HG03432 (cell line): ENCODE measurements around the gene SNURF.
"Not testable (repeated sequence)": the region's sequence is repeated elsewhere in the genome, so short reads cannot be mapped to it uniquely, and the experiment has no call there.

Experiments
- ATAC-seq: cut with Tn5 transposase; IDR thresholded peaks from one replicate; pipeline ENCODE4 v1.9.1; 2021; ENCODE audit warnings: mild to moderate bottlenecking, moderate library complexity; ENCODE audit not compliant: unreplicated experiment

Gene SNURF

GRCh38 chr15:24954783-24955530 is at the start of gene SNURF, which contains the start of gene SNRPN:
Gene SNURF (plus strand): TSS chr15:24954987. CDS start chr15:24955049, 62 bp downstream.
Gene SNRPN (plus strand): TSS chr15:24954987. CDS start chr15:24974454, 19,467 bp downstream.
- peak; percentile 61 for ATAC-seq

DNA sequence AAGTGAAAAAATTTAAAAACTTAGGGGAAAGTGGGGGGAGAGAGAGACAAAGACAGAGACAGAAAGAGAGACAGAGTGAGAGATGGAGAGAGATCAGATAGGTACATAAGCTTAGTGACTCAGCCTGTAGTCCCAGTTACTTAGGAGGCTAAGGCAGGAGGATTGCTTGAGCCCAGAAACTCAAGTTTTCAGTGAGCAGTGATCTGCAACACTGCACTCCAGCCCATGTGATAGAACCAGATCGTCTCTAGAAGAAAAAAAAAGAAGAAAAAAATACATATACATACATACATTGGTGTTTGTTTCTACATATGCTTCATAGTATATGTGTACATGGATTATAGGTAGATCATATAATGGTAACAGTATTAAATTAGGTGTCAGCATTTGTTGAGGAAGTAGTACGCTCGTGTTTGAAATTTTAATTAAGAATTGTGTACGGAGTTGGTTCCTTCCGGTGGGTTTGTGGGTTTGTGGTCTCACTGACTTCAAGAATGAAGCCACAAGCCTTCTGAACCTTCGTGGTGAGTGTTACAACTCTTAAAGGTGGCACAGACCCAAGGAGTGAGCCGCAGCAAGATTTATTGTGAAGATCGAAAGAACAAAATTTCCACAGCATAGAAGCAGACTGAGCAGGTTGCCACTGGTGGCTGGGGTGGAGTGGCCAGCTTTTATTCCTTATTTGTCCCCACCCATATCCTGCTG is 38.3 kb upstream of the SNURF start:
- ATAC-seq: no peak

DNA sequence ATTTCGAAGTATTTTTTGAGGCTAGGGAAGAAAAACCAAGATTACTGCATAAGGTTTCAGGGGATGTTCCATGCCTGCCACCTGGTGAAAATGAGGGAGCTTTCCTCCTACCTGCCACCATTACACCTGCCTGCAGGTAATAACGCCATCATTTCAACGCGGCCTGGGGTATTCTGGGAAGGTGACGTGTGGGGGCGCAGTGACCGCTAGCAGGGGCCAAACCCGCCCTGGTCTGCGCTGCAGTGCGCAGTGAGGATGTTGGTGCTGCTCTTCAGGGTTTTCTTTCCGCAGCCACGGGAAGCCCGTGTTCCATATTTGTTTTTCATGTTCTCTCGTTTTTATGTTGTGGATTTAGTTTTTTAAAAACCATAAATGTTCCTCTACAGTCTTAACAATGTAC is 37.4 kb upstream of the SNURF start:
- no peak for ATAC-seq

DNA sequence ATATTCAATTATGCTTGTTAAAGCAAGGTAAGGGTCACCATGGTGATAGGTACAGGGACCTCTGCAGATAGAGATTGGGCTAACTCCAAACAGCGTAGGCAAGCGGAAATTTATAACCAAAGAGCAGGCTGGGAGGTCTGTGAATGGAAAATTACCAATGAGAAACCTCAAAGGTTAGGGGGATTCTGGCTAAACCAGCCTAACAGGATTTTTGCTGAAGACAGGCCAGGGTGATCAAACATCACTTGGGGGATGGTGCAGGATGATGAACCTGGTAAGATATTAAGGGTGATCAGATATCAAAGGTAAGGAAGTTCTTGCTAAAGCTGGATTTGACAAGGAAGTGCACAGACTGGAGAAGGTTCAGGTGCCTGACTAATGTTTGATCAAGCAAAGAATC is 35.3 kb upstream of the SNURF start:
- no peak for ATAC-seq

DNA sequence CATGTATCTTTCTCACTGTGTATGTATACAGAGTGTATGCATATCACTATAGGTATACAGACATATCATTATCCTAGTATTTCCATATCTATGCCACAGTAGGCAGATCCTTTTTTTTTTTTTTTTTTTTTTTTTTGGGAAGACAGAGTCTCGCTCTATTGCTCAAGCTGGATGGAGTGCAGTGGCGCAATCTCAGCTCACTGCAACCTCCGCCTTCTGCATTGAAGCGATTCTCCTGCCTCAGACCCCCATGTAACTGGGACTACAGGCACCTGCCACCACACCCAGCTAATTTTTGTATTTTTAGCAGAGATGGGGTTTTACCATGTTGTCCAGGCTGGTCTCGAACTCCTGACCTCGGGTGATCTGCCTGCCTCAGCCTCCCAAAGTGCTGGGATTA is 32.0 kb upstream of the SNURF start:
- ATAC-seq: not testable (repeated sequence)

DNA sequence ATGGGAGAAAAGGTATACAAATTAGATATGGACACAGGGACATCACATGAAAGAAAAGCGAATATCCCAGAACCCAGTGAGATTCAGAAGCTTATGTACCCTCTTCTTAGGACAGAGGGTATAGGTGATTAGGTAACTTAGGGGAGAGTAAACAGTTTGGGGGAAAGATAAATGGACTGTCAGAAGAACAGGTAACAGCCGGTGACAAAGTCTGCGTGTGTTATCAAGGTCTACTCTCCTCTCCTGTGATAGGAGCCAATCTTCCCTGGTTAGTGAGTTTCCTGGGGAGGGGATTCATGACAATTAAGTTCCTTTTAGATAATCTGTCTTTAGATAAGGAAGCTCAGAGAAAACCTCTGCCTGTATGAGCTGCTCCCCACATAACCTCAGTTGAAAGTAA is 30.6 kb upstream of the SNURF start:
- no peak for ATAC-seq

DNA sequence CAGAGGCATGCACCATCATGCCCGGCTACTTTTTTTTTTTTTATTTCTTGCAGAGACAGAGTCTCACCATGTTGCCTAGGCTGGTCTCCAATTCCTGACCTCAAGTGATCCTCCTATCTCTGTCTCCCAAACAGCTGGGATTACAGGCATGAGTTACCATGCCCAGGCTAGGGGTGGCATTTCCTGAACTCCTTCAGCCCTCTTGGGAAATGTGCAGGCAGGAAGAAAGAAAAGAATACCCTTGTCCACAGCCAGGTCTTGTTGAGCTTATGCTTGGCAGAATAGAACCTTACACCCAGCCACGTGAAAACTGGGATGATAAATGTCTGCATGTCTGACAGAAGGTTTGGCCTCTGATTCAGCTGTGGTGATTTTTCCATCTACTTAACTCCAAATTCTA is 30.2 kb upstream of the SNURF start:
- no peak for ATAC-seq

GRCh38 chr15:24931874-24932732 is 22.7 kb upstream of the SNURF start:
- not testable (repeated sequence) for ATAC-seq

DNA sequence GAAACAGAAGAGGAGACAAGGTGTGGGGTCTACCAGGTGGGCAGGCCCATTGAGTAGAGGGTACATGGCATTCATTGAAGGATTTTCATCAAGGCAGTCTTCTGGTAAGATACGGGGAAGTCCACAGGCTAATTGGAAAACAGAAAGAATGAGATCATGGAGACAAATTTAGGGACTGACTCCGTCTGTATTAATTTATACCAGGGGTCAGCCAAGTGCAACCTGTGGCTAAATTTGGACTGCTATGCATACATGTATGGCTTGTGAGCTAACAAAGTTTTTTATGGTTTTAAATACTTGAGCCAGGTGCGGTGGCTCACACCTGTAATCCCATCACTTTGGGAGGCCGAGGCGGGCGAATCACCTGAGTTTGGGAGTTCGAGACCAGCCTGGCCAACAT is 21.1 kb upstream of the SNURF start:
- no peak for ATAC-seq

DNA sequence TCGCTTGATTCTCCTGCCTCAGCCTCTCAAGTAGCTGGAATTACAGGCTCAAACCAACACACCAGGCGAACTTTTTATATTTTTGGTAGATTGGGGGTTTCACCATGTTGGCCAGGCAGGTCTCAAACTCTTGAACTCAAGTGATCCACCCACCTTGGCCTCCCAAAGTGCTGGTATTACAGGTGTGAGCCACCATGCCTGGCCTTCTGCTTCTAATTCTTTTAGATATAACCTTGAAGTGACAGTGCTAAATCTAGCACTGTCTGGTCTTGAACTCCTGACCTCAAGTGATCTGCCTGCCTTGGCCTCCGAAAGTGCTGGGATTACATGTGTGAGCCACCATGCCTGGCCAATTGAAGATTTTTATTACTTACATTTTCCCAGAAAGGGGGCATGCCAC is 16.6 kb upstream of the SNURF start:
- ATAC-seq: not testable (repeated sequence)

GRCh38 chr15:24940236-24940635 is 14.6 kb upstream of the SNURF start:
- no peak for ATAC-seq

- no peak for ATAC-seq
Observed at GRCh38 chr15:24943361-24943760, 11.4 kb upstream of the SNURF start.

DNA sequence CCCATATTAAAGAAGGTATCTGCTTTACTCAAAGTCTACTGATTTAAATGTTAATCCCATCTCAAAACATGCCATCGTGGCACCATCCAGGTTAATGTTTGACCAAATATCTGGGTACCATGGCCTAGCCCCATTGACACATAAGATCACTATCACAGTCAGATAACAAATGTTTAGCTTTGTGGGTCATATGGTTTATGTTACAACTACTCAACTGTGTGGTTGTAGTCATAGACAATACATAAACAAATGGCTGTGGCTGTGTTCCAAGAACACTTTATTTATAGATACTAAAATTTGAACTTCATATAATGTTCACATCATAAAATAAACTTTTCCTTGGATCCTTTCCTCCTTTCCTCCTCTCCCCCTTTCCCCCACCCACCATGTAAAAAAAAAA is 9.8 kb upstream of the SNURF start:
- no peak for ATAC-seq

DNA sequence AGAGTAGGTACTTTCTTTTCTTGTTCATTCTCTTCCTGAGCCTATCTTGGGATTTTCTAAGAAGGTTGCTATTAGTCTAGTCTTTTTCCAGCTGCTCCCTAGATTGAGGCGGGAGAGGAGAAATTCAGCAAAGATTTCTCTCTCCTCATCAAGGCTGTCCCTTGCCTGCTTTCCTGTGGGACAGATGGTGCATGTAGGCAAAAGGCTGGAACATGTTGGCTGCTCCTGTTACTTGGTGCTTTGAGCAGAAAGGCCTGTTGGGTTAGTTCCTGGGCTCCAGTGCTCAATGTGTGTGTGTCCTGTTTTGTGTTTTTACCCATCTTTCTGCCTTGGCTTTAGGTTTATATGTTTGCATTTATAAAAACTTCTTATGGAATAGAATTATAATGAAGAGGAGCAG is 9.1 kb upstream of the SNURF start:
- ATAC-seq: no peak

DNA sequence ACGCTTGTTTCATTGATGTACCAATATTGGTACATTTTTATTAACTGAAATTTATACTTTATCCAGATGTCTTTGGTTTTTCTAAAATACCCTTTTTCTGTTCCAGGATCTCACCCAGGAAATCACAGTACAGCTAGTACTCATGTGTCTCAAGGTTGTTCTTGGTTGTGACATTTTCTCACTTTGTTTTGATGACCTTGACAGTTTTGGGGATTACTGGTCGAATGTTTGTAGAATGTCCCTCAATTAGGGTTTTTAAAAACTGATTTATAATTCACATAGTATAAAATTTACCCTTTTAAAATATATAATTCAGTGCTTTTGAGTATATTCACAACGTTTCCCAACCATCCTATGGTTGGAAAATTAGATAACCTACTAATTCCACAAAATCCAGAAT is 6.3 kb upstream of the SNURF start:
- ATAC-seq: no peak

DNA sequence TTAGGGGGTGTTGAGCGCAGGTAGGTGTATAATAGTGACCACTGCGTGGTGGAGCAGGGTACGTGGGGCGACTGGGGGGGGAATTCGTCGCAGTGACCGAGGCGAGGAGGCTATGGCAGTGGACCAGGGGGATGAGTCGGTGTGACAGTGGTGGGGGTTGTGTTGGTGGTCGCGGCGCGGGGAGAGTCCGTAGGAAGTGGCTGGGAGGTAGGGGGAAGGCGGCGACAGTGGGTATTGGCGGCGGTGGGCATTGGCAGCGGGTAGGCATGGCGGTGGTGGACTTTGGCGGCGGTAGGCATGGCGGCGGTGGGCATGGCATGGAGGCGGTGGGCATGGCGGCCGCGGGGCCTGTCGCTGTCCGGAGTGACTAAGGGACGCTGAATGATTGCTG is 739 bp downstream of the SNURF start:
- ATAC-seq: no peak

DNA sequence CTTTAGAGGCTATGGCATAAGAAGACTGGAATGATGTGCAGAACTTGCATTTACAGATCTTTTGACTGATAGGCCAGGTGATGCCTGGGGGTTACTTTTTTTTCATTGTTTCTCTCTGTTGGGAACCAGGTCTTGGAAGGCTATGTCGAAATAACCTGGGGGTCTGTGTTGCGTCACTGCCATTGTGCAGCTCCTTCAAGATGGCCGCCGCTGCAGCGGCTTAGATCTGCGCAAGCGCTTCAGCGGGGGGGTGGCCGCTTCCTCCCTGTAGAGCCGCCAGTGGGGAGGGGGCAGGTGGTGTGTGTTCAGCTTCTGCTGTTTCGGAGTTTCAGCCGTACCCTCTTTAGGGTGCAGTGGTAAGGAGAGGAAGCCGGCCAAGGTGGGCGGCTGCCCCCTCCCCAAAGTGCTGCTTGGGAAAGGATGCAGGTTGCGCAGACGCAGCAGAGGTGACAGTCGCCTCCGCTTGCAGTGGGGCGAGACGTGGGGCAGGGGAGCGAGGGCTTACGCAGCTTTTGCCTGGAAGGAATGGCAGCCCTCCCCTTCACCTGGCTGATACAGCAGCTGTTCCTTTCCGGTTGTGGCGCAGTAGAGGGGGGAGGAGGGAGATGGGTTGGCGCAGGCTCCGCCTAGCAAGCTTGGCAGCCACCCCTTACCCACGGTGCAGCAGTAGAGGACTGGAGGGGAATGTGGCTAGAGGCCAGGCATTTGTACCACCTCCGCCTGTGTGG is 1.5 kb downstream of the SNURF start:
- peak; percentile 79 for ATAC-seq

DNA sequence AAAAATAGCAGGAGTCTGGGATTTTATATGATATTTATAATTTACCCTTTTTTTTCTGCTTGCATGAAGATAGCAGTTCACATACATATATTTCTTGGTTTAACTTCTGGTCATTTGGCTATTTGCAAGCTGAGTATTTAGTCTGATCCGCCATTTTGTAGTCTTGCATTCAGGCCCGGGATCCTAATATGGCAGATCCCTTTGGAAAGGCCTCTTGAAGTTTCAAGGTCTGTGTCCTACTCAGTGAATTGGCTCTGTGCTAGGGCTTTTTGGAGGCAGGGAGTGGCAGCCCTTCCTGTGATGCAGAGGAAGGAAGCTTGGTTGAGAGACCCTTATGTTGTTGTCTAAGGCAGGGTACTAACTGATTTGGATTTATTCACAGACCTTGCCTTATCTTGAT is 2.9 kb downstream of the SNURF start:
- ATAC-seq: no peak

- no peak for ATAC-seq
Observed at GRCh38 chr15:24961967-24962366, 7.2 kb downstream of the SNURF start.

- no peak for ATAC-seq
Observed at GRCh38 chr15:24962880-24963279, 8.1 kb downstream of the SNURF start.
